GM23248 (cell line): ENCODE results near the gene DCLK2.

ENCODE experiments used
- EZH2 ChIP-seq: fragments of 200-600 bp; sonication (generic); IDR thresholded peaks from 2 replicates; pipeline ENCODE4 v1.6.1; 2018; ENCODE audit warnings: antibody characterized with exemption, mild to moderate bottlenecking; ENCODE audit not compliant: insufficient read depth, poor library complexity, severe bottlenecking
- EZH2phosphoT487 ChIP-seq: fragments of 200-600 bp; sonication (generic); IDR thresholded peaks from 2 replicates; pipeline ENCODE4 v1.6.1; 2018; ENCODE audit warnings: antibody characterized with exemption, moderate library complexity, mild to moderate bottlenecking, low read depth; ENCODE audit not compliant: insufficient read depth

GRCh38 chr4:150244600-150244999 is 166.4 kb downstream of the DCLK2 start:
- no peak for TF ChIP-seq EZH2
- TF ChIP-seq EZH2phosphoT487, result no peak
